Stomach (tissue), 4 donors: Measurements from ENCODE around the gene CCSER1.

Experiments
- CTCF ChIP-seq, 7 experiments: fragments of 450-650 bp in 4 of 7; fragments of 200-600 bp in 3 of 7; sonication (generic) in 3 of 7; IDR thresholded peaks; one replicate each; pipeline ENCODE4 v1.5.1; 2016 to 2019; ENCODE audit warnings: antibody characterized with exemption in 7 of 7, control low read depth in 2 of 7, mild to moderate bottlenecking in 1 of 7
- EP300 ChIP-seq: sonication (generic); formaldehyde crosslinking; IDR thresholded peaks from one replicate; pipeline ENCODE4 v1.6.1; 2017; ENCODE audit warnings: antibody characterized with exemption
- POLR2AphosphoS5 ChIP-seq, 3 donors: sonication (generic); formaldehyde crosslinking; IDR thresholded peaks; one replicate each; pipeline ENCODE4 v1.6.1; 2016; ENCODE audit warnings: antibody characterized with exemption in 3 of 3

GRCh38 chr4:91304292-91304691 is 1177.1 kb downstream of the CCSER1 start:
- TF ChIP-seq CTCF (IDR thresholded peaks at IDR 0.05) (no peak), POLR2AphosphoS5 (IDR thresholded peaks at IDR 0.05) (no peak), EP300 (no peak)
